HG03439 (cell line): ENCODE measurements around the gene CXCL12.

Experiments
- ATAC-seq: cut with Tn5 transposase; IDR thresholded peaks from one replicate; pipeline ENCODE4 v1.9.1; 2021; ENCODE audit warnings: mild to moderate bottlenecking, moderate library complexity; ENCODE audit not compliant: unreplicated experiment

CXCL12 gene

DNA sequence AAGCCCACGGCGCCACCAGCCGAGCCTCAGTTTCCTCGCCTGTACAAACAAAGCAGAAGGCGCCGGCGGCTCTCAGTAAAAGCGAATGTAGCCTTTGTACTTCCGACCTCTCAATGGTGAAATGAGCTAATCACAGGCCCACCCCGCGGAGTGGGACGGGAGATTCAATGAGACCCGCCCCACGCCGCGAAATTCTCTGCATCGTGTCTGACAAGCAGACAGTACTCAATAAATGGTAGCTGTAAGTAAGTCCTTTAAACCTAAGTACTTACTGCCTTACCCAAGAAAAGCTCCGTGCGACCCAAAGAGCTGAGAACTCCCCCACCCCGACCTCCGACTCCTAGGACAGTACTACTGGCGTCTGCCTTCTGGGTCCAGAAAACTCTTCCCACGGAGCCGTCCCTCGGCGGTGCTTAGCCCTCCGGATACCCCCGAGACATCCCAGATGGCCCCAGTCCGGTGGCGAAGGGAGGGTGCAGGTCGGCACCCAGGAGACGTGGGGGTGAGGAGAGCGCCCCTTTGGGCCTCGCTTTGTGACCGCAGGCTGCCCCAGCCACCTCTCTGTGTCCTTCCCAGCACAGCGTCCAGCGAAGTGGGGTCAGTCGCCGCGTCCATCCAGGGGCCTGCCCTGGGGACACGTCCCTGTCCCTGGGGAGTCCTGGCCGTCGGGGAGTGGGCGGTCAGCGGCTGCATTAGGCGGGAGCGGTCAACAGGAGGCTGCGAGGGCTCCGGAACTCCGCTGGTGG, 972 bp upstream of the CXCL12 start:
- ATAC-seq = no peak

DNA sequence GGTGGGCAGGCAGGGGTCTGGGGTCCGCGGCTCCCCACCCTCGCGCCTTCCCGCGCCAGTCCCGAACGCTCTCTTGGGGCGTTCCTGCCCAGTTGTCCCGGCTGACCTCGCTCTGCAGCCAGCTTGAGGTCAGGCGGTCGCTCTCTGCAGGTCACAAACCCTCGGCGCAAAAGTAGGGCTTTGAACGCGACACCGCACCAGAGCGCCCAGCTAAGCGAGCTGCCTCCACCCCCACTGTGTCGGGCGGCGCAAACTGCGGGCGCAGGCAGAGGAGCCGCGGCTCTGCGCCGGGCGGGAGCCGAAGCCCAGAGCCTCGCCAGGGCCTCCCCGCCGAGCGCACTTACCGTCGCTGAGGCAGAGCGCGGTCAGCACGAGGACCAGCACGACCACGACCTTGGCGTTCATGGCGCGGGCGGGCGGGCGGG, 284 bp downstream of the CXCL12 start:
- ATAC-seq = no peak

DNA sequence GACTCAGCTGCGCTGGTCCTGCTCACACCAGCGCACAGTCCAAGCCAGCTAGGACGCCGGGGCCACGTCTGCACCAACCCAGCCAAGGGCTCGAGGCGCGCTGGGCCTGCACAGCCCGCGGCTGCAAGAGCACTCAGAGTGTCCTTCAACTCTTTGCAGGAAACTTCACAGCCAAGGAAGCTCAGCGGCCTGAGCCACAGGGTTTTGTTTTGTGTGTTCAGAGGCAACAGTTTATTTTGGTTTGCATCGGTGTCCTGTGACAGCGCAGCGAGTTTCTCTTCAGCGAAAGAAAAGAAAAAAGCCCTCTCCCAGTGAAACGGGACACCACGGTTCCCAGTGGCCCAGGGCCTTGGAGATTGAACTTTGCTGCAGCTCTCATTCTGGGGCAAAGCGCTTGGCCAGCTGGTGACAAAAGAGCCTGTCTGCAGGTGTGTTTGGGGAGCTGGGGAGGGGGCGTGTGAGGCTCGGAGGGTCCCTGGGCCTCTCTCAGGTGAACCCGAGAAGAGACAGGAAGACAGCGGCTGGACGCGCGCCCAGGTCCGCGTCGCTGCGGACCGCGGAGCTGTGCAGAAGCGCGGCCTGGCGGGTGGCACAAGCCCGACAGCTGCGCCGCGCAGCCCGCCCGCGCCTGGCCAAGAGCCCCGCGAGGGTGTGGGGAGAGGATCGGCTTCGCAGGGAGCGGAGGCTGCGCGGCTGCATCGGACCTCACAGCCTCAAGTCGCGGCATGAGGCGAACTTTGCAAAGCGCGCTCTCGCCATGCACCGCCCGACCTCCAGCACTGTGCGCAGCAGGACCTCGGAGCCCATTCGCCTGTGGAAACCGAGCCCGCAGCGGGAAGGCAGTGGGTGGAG, 922 bp downstream of the CXCL12 start:
- ATAC-seq = no peak

DNA sequence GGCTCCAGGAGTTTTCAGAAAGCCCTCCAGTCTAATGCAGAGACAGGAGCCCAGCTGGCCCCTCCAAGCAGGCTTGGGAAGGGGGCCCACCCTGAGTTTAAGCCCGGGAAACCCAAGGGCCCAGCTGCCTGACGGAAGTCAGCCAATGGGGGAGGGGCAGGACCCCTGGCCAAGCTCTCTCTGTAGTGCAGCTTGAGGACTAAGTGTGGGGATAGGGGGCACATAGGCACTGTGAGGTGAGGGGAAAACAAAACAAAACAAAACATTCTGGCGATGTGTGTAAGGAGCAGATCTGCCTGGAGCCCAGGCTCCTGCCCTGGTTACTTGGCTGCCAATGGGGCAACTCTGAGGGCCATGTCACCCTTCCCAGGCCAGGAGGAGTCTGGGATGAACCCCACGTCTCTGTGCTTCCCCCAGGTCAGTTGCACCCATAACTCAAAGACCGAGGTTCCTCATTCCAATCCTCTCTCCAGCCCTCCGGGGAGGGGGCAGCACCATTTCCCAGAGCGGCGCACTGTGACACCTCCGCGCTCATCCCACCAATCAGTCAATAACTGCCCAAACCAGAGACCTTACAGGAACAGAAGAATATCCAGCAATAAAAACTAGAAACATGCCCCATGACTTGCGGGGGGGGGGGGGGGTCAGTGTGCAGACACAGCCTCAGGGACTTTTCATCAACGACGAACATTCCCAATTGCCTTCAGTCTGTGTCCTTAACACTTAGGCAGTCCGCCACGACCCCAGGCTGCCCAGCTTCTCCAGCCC, 1.7 kb downstream of the CXCL12 start:
- no peak for ATAC-seq

DNA sequence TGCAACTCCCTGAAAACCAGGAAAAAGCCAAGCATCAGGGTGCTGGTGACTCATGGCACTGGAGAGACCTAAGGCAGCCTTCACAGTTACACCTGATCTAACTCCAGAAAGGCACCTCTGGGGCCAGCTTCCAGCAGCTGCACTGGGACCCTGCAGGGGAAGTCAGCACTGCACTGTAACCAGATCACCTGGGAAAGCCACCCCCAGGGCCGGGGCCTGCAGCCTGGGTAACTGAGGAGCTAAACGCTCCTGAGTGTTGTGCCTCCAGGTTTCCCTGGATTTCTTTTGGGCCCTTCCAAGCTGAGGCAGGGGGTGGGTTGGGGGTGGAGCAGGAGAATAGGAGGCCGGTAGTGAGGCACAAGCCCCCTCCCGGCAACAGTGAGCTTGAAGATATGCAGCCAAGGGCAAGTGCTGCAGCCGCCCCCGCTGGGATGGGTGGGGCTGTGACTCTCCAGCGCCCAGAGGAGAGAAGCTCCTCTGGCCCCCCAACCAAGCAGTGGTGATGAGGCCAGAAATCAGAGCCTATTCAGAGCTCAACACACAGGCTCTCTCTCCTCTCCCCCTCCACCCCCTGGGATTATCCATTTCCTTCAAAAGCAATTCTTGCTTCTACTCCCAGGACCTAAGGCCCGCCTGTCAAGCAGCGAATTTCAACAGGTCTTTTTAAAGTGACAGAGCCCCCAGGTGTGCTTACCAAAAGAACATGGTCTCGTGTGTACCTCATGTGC, 2.6 kb downstream of the CXCL12 start:
- no peak for ATAC-seq

DNA sequence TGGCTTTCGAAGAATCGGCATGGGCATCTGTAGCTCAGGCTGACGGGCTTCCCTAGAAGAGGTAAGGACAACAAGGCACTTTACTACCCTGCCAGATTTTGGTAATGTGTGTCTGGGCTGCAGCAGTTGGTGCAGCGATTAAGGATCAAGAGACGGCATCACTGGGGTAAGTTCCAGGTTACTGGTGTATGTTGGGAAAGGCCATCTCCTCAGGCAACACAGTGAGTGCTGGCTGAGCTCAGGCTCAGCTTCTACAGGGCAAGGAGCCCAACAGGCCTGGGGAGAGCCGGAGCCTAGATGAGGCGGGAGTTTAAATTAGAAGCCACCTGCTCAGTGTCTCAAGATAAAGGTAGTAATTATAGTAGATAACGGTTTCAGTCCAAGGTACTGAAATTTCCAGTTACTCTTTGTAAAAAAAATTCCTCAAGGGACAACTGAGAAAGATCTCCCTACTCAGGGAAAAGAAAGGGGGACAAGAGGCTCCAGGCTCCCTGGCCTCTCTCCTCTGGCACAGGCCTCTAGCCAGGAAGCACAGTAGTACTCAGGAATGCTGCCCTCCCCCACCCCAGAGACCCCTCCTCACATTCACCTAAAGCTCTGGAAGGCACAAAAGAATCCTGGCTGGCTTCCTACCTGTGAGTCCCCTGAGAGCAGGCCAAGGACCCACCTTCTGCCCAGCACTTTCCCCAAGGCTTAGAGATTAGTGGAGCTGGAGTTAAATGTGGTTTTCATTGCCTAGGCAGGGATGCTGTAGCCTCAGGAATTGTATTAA, 3.9 kb downstream of the CXCL12 start:
- no peak for ATAC-seq

DNA sequence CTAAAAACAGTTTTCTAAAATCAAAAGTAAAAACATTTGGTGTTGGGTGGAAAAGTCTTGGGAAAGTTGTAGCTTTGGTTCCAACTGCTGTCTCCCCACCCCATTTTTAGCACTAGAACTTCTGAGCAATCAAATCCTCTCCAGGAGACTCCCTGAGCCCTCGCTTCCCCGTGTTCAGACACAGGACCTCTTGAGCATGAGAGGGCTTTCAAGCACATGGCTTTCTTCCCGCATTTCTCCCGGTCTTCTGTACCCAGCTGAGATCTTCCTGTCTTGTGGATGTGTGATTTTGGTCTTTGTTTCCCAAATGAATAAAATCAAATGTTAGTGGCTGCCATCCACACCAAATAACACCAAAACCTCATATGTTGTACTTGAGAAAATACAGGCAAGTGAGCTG, 5.0 kb downstream of the CXCL12 start:
- no peak for ATAC-seq

DNA sequence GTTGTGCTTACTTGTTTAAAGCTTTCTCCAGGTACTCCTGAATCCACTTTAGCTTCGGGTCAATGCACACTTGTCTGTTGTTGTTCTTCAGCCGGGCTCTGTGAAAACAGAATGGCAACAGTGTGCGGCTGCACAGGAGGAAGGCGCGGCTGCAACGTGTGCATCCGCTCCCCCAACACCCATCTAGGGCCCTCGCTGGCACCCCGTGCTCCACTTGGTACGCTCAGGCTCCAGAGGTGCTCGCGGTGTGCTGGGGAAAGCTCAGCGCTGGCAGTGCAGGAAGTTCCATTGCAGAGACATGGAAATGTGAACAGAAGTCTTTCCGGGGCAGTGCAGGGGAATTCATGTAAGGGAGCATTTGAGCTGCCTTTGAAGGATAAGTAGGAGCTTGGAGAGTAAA, 6.3 kb downstream of the CXCL12 start:
- no peak for ATAC-seq

DNA sequence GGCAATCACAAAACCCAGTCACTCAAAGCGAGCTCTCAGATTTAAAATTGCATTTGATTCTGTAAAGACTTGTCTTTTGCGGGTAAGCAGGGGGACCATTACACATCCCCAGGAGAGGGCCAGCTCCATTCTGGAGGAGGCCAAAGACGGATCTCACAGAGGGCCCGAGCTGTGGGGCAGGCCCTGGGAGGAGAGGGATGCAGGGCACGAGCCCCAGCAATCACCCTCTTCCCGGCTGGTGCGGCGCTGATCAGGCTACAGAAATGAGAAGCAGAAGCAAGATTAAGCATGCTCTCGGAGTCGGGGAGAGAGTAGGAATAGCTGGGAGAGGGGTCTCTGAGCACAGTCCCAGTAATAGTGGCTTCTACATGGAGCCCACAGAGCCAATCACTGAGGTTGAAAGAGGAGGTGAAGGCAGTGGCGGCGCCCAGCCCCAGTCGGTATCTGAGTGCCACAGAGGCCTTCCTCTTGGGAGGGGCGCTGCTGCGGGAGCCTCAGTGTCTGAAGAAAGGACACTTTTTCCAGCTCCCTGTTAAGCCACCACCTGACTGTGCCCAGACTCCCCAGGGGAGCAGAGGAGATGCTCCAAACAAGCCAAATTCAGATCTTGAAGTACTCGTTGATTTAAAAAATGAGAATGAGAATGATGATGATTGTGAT, 7.1 kb downstream of the CXCL12 start:
- ATAC-seq = no peak

DNA sequence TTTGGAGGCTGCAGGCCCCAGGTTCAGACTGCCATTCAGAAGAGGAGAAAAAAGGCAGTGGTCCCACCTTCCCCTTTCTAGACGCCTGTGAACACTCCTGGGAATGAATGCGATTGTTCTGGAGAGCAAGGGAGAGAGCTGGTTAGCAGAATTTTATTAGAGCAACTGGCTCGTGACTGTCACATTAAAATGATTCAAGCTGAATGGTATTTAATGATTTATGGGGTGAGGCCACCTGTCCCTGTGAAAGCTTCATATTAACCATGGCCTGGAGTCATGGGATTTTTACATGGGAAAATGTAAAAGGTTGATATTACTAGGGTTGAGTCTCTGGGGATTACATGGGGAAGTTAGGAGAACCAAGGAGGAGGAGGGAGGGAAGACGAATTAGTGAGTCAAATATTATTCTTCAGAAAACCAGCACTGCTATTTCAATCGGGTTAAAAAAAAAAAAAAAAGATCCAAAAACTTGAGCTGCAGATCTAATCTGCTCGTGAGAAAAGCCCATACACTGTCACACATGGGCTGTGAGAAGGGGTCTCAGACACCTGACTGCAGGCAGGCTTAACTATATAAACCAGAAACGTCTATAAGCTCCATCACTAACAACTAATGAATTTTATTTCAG, 8.3 kb downstream of the CXCL12 start:
- no peak for ATAC-seq

DNA sequence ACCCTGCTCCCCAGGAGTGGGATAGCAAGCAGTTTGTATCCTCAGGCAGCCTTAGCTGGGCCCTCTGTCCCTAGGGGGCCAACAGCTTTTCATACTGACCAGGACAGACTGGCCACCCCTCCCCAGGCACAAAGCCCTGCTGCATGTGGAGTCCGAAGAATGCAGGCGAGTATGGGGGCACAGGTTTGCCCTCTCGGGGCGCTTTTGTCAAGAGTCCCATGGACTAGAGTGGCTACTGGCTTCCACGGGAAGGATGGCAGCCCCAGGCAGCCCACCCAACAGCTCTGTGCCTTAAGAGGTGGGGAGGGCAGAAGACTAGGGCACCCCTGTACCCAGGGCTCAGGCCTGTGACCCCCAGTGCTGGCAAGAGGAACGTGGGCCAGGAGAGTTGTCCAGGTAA, 10.7 kb downstream of the CXCL12 start:
- ATAC-seq = no peak

DNA sequence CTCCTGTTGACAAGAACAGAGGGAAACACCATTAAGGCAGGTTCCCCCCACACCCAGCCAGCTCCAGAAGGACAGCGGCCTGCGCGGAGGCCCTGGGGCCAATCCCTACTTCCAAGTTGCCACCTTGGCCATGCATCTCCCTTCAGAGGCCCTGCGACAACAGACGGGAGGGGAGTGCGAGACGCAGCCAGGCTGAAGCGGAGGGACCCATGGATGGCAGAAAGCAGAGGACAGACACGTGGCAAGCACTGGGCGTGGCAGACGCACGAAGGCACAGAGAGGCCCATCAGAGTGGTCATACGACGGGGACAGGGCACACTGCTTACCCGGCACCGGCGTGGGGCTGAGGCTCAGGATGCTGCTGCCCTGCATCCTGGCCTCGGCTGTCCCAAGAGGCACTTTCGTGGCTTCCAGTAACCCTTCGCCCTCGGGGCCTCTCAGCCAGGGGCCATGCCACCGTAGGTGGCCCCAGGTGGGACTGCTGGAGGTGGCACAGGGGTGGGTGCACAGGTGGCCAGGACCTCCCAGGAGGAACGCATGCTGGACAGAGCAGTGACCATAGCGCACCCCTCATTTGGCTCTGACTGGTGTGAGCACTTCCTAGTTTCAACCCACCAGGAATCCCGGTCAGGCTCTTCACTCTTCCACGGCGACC, 11.4 kb downstream of the CXCL12 start:
- no peak for ATAC-seq

DNA sequence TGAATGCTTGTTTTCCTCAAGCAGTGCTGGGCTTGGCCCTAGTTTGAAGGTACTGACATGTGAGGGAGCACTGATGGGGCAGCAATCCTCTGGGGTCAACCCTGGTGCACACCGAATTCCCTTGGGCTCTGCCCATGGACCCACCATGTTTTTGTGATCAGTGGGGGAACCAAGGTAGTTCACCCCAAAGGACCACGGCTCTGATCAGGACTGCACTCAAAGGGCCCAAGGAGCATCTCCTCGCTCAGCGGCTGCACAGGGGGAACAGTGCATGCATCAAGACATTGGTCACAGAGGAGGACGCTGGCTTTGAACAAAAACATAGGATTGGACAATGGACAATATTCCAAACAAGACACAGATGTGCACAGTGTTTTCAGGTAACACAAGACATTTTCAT, 12.7 kb downstream of the CXCL12 start:
- no peak for ATAC-seq

DNA sequence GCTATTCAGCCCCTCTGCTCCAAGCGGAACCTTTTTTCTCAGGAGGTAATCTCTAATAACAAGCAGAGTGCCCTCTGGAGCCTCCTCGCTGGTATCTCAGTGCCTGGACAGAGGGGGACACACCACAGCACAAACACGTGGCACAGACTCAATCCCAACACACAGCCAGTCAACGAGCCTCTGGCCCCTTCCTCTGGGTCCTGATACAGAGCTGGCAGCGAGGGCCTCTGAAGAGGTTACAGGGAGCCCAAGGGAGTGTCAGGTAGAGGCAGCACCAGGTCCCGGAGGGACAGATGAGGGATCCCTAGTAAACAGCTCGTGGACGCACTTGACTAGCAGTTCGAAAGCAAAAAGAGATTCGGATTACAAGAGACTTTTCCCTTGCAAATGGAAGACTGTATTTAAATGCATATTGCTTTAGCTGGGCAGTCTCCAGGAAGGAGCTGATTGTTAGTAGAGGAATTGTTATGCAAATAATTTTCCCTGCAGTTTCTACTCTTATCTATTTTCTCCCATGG, 14.1 kb downstream of the CXCL12 start:
- ATAC-seq = no peak

DNA sequence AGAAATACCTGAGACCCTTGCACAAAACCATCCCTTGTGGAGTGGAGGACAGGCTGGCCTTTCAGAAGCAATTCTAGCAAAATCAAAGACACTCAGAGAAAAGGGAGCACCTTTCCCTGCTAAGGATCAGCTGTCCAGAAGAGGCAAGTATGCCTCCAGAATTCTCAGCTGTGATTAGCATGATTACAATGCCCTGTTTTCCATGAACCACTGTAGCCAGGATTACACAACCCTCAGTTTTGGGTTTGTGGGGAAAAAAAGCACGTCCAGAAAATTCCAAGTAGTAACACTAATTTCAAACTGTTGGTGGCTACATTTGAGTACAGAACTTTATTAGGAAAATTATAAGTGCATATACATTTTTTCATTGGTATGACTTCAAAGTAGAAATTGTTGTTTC, 15.0 kb downstream of the CXCL12 start:
- no peak for ATAC-seq

DNA sequence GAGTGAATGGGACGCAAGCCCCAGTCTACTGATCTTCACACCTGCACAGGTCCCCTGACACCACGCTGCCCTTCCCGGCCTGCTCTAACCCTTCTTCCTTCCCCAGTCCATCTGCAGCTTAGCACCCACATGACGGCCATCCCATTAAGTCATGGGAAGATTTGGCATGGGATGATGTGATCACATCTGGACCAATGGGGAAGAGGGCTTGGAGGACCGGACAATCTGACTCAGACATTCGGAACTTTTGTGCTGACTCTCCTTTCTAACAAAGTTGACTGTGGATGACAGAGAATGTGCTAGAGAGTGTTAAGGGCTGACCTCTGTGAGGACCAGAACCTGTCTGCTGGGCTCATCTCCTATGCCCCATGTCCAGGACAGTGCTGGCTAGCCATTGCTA, 15.6 kb downstream of the CXCL12 start:
- ATAC-seq = no peak

DNA sequence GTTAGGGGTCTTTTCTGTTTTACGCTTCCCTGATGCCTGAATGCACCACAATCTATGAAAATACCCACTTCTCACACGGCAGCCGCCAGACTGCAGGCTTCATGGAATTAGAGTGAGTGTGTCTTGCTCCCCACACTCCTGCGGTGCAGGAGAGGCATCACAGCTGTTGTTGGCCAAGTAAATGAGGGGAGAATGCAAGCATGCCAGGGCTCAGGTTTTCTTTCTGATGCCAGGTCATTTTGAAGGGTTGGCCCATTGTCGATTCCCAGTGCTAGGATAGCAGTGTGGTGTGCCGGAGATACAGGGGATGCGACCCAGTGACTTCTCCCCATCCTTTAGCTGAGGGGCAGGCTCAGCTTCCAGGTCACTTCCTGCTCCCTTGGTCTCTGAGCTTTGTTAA, 16.3 kb downstream of the CXCL12 start:
- ATAC-seq = no peak

DNA sequence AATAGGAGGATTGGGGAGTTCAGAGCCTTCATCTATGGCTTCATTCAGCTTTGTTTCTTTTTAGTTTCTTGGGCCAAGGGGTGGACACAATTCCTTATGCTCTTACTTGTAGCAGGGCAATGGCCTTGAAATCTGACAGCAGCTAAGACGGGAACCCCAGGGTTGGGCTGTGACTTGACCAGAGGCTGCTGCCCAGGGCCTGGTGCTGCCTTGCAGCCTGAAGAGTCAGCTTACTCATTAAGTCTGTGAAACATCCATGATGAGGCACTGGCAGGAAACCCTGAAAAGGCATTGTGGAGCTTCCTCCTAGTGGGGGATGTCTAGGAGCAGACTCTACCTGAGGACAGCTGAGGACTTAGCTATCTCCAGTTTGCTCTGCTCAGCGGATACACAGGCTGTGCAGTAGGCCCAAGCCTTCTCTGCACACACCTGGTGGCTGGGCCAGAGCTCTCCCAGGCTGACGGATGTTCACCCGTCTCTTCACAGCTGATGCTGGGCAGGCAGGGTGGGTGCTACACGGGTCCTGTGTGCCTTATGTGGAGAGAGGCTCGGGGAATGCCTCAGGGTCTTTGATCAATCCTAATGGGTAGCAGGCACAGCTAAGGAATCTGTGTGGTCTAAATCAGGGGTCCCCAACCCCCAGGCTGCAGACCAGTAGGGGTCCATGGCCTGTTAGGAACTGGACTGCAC, 17.8 kb downstream of the CXCL12 start:
- no peak for ATAC-seq
